GM23248 (cell line): Measurements from ENCODE around the gene PTCH1. TPM values are rescaled to one million over a fixed set of nuclear protein-coding genes. Genes with fewer than 3 reads are reported as not detected.

ENCODE experiments used
- DNase-seq: peaks from one replicate; pipeline ENCODE4 v3.0.0-alpha.2; 2015
- H2AFZ ChIP-seq: fragments of 200-600 bp; sonication (generic); 2 replicates; pipeline ENCODE4 v1.6.1; 2016; ENCODE audit warnings: antibody characterized with exemption
- H3F3A ChIP-seq: fragments of 200-600 bp; sonication (generic); 2 replicates; pipeline ENCODE4 v1.6.1; 2016; ENCODE audit warnings: mild to moderate bottlenecking, antibody characterized with exemption, mixed run types; ENCODE audit not compliant: insufficient read depth
- H3K27ac ChIP-seq: fragments of 200-600 bp; sonication (generic); 2 replicates; pipeline ENCODE4 v1.5.1; 2016; ENCODE audit warnings: mild to moderate bottlenecking
- H3K27me3 ChIP-seq: fragments of 200-600 bp; sonication (generic); replicated peaks from 2 replicates; pipeline ENCODE4 v1.6.1; 2016; ENCODE audit warnings: mild to moderate bottlenecking; ENCODE audit not compliant: insufficient read depth
- H3K36me3 ChIP-seq: fragments of 200-600 bp; sonication (generic); 2 replicates; pipeline ENCODE4 v1.6.1; 2016; ENCODE audit warnings: low read depth, mild to moderate bottlenecking
- H3K4me1 ChIP-seq: fragments of 200-600 bp; sonication (generic); 2 replicates; pipeline ENCODE4 v1.6.1; 2016; ENCODE audit warnings: mild to moderate bottlenecking; ENCODE audit not compliant: insufficient read depth
- H3K4me2 ChIP-seq: fragments of 200-600 bp; sonication (generic); one replicate; pipeline ENCODE4 v1.6.1; 2016; ENCODE audit warnings: mild to moderate bottlenecking; ENCODE audit not compliant: unreplicated experiment
- H3K4me3 ChIP-seq: fragments of 200-600 bp; sonication (generic); 2 replicates; pipeline ENCODE4 v1.5.1; 2016; ENCODE audit warnings: mild to moderate bottlenecking
- H3K79me2 ChIP-seq: fragments of 200-600 bp; sonication (generic); 2 replicates; pipeline ENCODE4 v1.6.1; 2016; ENCODE audit warnings: mild to moderate bottlenecking; ENCODE audit not compliant: insufficient read depth
- H3K9ac ChIP-seq: fragments of 200-600 bp; sonication (generic); 2 replicates; pipeline ENCODE4 v1.6.1; 2016; ENCODE audit warnings: mild to moderate bottlenecking
- H3K9me2 ChIP-seq: fragments of 200-600 bp; sonication (generic); 2 replicates; pipeline ENCODE4 v1.6.1; 2016; ENCODE audit warnings: mixed run types, mild to moderate bottlenecking, moderate library complexity; ENCODE audit not compliant: insufficient read depth
- H3K9me3 ChIP-seq: fragments of 200-600 bp; sonication (generic); one replicate; pipeline ENCODE4 v1.6.1; 2017; ENCODE audit warnings: low read depth
- H4K20me1 ChIP-seq: fragments of 200-600 bp; sonication (generic); 2 replicates; pipeline ENCODE4 v1.6.0; 2016; ENCODE audit not compliant: insufficient read depth
- EZH2 ChIP-seq: fragments of 200-600 bp; sonication (generic); IDR thresholded peaks from 2 replicates; pipeline ENCODE4 v1.6.1; 2018; ENCODE audit warnings: antibody characterized with exemption, mild to moderate bottlenecking; ENCODE audit not compliant: insufficient read depth, poor library complexity, severe bottlenecking
- EZH2phosphoT487 ChIP-seq: fragments of 200-600 bp; sonication (generic); IDR thresholded peaks from 2 replicates; pipeline ENCODE4 v1.6.1; 2018; ENCODE audit warnings: antibody characterized with exemption, moderate library complexity, mild to moderate bottlenecking, low read depth; ENCODE audit not compliant: insufficient read depth
- WGBS, 2 experiments: methylation state at CpG; one replicate each; pipeline ENCODE4 v1.1.6; 2015 to 2017; ENCODE audit warnings: low lambda C conversion rate in 2 of 2, low coverage in 1 of 2; ENCODE audit errors: missing lambda C conversion rate in 2 of 2; 5-methylcytosine and 5-hydroxymethylcytosine counted together
- in situ Hi-C: fragments of 300-500 bp; cut with MboI; formaldehyde crosslinking; loops from 2 replicates; pipeline ENCODE4 v1.15.0; 2020
- polyA plus RNA-seq: library from polyadenylated mRNA; unstranded; fragments of >200 nt; fragmentation: Nextera tagmentation; extraction: Ambion mirVana; gene quantifications from 2 replicates; pipeline ENCODE4 v1.2.1, GENCODE V29; 2016
- total RNA-seq: library from RNA; depleted of rRNA; stranded (reverse); fragments of >200 nt; shearing (Covaris generic); gene quantifications from 2 replicates; pipeline ENCODE4 v1.2.3, GENCODE V29; 2014

PTCH1 gene
- total and polyA plus RNA-seq, 2 experiments from 2014 or later, result 3.8 to 7.3 TPM

DNA sequence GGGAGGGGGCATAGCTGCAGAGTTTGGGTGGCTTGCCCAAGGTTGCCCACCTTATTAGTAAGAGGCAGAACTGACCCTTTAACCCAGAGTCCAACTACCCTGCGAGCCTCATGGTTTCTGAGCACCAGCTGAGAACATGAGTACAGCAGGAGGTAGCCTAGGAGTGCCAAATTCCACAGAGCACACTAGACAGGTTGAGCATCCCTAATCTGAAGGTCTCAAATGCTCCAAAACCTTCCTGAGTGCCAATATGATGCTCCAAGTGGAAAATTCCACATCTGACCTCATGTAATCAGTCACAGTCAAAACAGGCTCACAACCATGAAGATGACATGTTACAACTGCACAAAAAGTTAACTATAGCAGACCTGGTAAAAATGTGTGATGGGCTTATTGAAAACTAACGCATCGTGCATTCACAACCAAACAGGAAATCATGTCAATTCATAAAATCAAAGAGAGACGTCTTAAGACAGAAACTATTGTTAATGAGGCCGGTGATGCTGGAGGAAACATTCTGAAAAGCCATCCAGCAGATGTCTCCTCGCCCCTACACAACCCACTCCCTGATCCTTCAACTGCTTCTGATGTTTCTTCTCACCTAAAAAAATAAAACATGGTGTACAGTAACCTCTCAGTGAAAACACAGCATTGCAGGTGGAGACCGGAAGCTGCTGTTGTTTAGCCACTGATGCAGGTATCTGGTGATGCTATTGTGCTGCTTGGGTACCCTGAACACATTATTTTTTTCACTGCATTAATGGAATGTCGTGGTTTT lies 25.0 kb downstream of the PTCH1 start:
- Histone ChIP-seq H3K27me3 (no peaks in the 10 kb centered on the region), H3K9me2 (no peaks in the 10 kb centered on the region), H4K20me1 (no peaks in the 10 kb centered on the region), H3K9ac (no peak overlapping the region), H3K79me2 (peaks cover 40% of the 10 kb centered on the region; the same call in 1 of the 2 replicates), H2AFZ (no peak overlapping the region), H3K4me3 (no peak overlapping the region), H3K9me3 (no peaks in the 10 kb centered on the region), H3K4me1 (no peaks in the 10 kb centered on the region), H3F3A (no peaks in the 10 kb centered on the region), H3K4me2 (no peak overlapping the region), H3K36me3 (no peaks in the 10 kb centered on the region), H3K27ac (no peak overlapping the region)
- DNase-seq, result no peak
- in situ Hi-C loops, result no loop called here
- 85% methylated on average over 8 of the region's 8 CpGs for WGBS, 2 experiments
- TF ChIP-seq EZH2phosphoT487 (no peak), EZH2 (no peak)

DNA sequence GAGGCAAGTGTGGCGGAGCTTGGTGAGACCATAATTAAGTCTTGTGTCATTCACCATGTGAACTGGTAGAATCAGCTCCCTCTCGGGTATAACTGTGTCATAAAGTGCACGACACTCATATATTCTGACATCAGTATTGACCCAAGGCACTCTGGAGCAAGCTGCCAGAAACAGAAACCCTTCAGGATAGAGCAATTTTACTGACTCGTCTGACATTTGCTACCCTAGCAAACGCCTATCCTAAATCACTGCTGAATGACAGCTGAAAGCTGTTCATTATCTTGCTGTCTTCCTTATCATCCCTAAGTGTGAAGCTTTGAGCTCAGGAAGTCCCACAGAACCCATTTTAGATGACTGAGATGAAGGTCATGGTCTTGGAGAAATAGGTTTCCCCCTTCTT lies 27.8 kb downstream of the PTCH1 start:
- Histone ChIP-seq H3K9me2 (no peaks in the 10 kb centered on the region), H3K79me2 (peaks cover 37% of the 10 kb centered on the region; the same call in 1 of the 2 replicates), H3K4me1 (no peaks in the 10 kb centered on the region), H3F3A (no peaks in the 10 kb centered on the region), H3K27ac (no peak overlapping the region), H4K20me1 (no peaks in the 10 kb centered on the region; the same call in 1 of the 2 replicates), H3K9ac (no peak overlapping the region), H3K27me3 (no peaks in the 10 kb centered on the region), H3K4me2 (no peak overlapping the region), H3K4me3 (no peak overlapping the region), H3K36me3 (no peaks in the 10 kb centered on the region), H3K9me3 (no peaks in the 10 kb centered on the region), H2AFZ (no peak overlapping the region)
- in situ Hi-C loops, result no loop called here
- WGBS, 2 experiments, result 75 to 81% methylated on average over 5 of the region's 5 CpGs
- DNase-seq, result no peak
- no peak for TF ChIP-seq EZH2phosphoT487
- TF ChIP-seq EZH2, result no peak

DNA sequence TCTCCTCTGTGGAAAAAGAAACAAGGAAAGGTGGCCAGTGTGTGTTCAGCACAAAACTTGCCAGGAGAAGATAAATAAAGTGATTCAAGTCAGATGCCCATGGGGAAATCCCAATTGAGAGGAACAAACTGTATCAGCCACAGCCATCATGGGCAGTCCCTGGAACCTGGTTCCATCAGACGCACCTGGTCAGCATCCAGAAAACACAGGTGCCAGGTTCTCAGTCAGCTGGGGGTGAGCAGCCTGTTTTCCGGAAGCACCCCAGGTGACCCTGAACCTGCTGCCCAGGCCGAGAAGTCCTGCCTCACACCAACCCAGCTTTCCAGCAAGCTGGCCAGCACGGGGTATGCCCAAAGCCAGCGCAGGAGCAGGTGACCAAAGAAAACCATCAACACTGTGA lies 30.5 kb downstream of the PTCH1 start:
- peaks cover 19% of the 10 kb centered on the region; the same call in 1 of the 2 replicates for H3K79me2 ChIP-seq
- H3K27ac ChIP-seq, result no peak overlapping the region
- in situ Hi-C loops, result no loop called here
- H3K36me3 ChIP-seq, result no peaks in the 10 kb centered on the region
- no peaks in the 10 kb centered on the region; the same call in 1 of the 2 replicates for H4K20me1 ChIP-seq
- 93 to 97% methylated on average over 5 of the region's 5 CpGs for WGBS, 2 experiments
- H3K9me3 ChIP-seq, result no peaks in the 10 kb centered on the region
- H3K4me2 ChIP-seq, result no peak overlapping the region
- H3F3A ChIP-seq, result no peaks in the 10 kb centered on the region
- no peak overlapping the region for H3K4me3 ChIP-seq
- no peak overlapping the region for H2AFZ ChIP-seq
- H3K4me1 ChIP-seq, result no peaks in the 10 kb centered on the region
- no peak overlapping the region for H3K9ac ChIP-seq
- H3K27me3 ChIP-seq, result no peaks in the 10 kb centered on the region
- no peaks in the 10 kb centered on the region for H3K9me2 ChIP-seq
- TF ChIP-seq EZH2phosphoT487 (no peak), EZH2 (no peak)
- DNase-seq, result no peak

DNA sequence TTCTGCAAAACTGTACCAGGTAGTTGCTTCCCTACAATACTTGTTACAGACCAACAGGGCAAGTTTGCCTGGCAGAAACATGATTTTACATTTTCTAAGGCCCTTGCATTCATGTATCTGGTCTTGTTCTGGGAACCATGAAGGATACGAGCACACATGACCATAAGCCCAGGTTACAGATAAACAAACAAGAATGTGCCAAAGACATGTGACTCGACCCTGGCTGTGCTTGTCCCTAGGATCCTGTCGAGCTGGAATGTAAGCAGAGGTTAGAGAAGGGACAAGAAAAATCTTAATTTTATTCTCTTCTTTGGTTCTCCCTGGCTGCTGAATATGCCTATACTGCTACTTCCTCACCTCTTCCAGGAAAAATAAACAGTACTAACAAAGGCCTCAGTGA lies 32.5 kb downstream of the PTCH1 start:
- H3K9me2 ChIP-seq, result no peaks in the 10 kb centered on the region
- H3K4me2 ChIP-seq, result no peak overlapping the region
- H3K4me1 ChIP-seq, result no peaks in the 10 kb centered on the region
- H3K36me3 ChIP-seq, result peaks cover 3% of the 10 kb centered on the region; the same call in 1 of the 2 replicates
- H2AFZ ChIP-seq, result no peak overlapping the region
- no peak for TF ChIP-seq EZH2
- no peak for TF ChIP-seq EZH2phosphoT487
- no peaks in the 10 kb centered on the region for H3F3A ChIP-seq
- in situ Hi-C loops, result no loop called here
- H3K9ac ChIP-seq, result no peak overlapping the region
- no peaks in the 10 kb centered on the region; the same call in 1 of the 2 replicates for H4K20me1 ChIP-seq
- WGBS, 2 experiments, result 43 to 46% methylated on average over 3 of the region's 3 CpGs
- H3K9me3 ChIP-seq, result no peaks in the 10 kb centered on the region
- H3K27ac ChIP-seq, result no peak overlapping the region
- no peak overlapping the region for H3K4me3 ChIP-seq
- DNase-seq, result no peak
- H3K27me3 ChIP-seq, result no peaks in the 10 kb centered on the region
- H3K79me2 ChIP-seq, result peaks cover 9% of the 10 kb centered on the region; the same call in 1 of the 2 replicates
